Measurements from ENCODE around the gene HDAC9.

The HDAC9 gene

GRCh38 chr7:18858232-18858631 lies 362.7 kb downstream of the HDAC9 start:
- no peak for DNase-seq

- no peak for DNase-seq
These were observed 363.8 kb downstream of the HDAC9 start for GRCh38 chr7:18859318-18859717.

- DNase-seq = no peak
These were observed 364.7 kb downstream of the HDAC9 start for GRCh38 chr7:18860221-18860620.

- DNase-seq = no peak
These were observed 366.1 kb downstream of the HDAC9 start for GRCh38 chr7:18861514-18862118.

- DNase-seq = no peak
These were observed 369.4 kb downstream of the HDAC9 start for GRCh38 chr7:18864967-18865366.

- DNase-seq = peak in 1 of 3 experiments; percentile 14
These were observed 370.9 kb downstream of the HDAC9 start for GRCh38 chr7:18866359-18867036.

GRCh38 chr7:18872344-18872743 lies 376.8 kb downstream of the HDAC9 start:
- DNase-seq = no peak

- DNase-seq = no peak
These were observed 378.3 kb downstream of the HDAC9 start for GRCh38 chr7:18873734-18874336.

GRCh38 chr7:18874880-18875279 lies 379.3 kb downstream of the HDAC9 start:
- no peak for DNase-seq

- no peak for DNase-seq
These were observed 382.3 kb downstream of the HDAC9 start for GRCh38 chr7:18877874-18878273.

- DNase-seq = no peak
These were observed 391.3 kb downstream of the HDAC9 start for GRCh38 chr7:18886832-18887231.

GRCh38 chr7:18889436-18889835 lies 393.9 kb downstream of the HDAC9 start:
- DNase-seq = peak in 2 of 3 experiments; percentile 30 to 77

GRCh38 chr7:18890134-18890533 lies 394.6 kb downstream of the HDAC9 start:
- DNase-seq = no peak

GRCh38 chr7:18890885-18891621 lies 395.5 kb downstream of the HDAC9 start:
- no peak for DNase-seq

- DNase-seq = no peak
These were observed 397.6 kb downstream of the HDAC9 start for GRCh38 chr7:18893156-18893555.

GRCh38 chr7:18894155-18894554 lies 398.6 kb downstream of the HDAC9 start:
- DNase-seq = no peak

- no peak for DNase-seq
These were observed 399.9 kb downstream of the HDAC9 start for GRCh38 chr7:18895456-18895855.

- no peak for DNase-seq
These were observed 400.9 kb downstream of the HDAC9 start for GRCh38 chr7:18896343-18896975.

GRCh38 chr7:18900236-18900635 lies 404.7 kb downstream of the HDAC9 start:
- DNase-seq = peak in 2 of 3 experiments; percentile 22 to 74

- no peak for DNase-seq
These were observed 405.3 kb downstream of the HDAC9 start for GRCh38 chr7:18900803-18901202.

GRCh38 chr7:18901351-18901750 lies 405.8 kb downstream of the HDAC9 start:
- DNase-seq = no peak

- no peak for DNase-seq
These were observed 406.5 kb downstream of the HDAC9 start for GRCh38 chr7:18901982-18902421.

- DNase-seq = no peak
These were observed 407.3 kb downstream of the HDAC9 start for GRCh38 chr7:18902892-18903291.

Measured in NCI-H1417 (cell line).